H54 (cell line): ENCODE data around the gene RGS3.
A peak's percentile ranks its signal among the peaks of the same experiment; 100 is the strongest.

Experiments
- DNase-seq: peaks from one replicate; pipeline ENCODE4 v3.0.0; 2011; ENCODE audit warnings: low spot score, mixed read lengths; ENCODE audit not compliant: insufficient read length
- FAIRE-seq: peaks from 3 replicates; lab custom pipeline; 2011; peaks lifted over from hg19 to GRCh38; lab: Jason Lieb, UNC
- POLR2A ChIP-seq: IDR thresholded peaks from 2 replicates; pipeline ENCODE4 v1.6.1; 2011; ENCODE audit warnings: low read depth, mild to moderate bottlenecking, low read length

RGS3 gene

DNA sequence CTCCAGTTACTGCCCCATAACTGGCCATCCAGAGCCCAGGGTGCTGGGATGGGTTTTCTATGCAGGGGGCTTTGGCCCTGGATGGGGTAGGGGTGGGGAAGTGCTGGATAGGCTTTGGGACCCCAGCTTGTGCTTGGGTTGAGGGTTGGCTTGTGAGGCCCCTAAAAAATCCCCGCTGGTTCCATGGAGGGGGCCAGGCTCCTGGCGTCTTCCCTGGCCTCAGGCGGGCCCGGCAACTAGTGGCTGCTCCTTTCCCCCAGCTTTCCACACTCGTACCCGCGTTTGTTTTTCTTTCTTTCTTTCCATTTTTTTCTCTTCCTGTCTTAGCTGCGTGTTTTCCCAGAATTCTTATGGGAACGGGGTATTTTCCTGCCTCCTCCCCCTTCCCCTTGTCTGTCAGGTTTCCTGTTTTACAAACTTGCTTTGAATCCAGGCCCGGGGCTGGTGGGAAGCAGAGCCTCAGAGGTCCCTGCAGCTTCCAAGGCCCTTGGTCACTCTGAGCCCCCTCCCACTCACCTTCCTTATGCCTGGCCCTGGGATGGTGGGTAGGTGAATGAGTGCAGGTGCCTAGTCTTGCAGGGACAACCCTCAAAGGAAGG lies 40.2 kb downstream of the RGS3 start:
- TF ChIP-seq POLR2A = no peak
- DNase-seq (no peak), FAIRE-seq (no peak)

DNA sequence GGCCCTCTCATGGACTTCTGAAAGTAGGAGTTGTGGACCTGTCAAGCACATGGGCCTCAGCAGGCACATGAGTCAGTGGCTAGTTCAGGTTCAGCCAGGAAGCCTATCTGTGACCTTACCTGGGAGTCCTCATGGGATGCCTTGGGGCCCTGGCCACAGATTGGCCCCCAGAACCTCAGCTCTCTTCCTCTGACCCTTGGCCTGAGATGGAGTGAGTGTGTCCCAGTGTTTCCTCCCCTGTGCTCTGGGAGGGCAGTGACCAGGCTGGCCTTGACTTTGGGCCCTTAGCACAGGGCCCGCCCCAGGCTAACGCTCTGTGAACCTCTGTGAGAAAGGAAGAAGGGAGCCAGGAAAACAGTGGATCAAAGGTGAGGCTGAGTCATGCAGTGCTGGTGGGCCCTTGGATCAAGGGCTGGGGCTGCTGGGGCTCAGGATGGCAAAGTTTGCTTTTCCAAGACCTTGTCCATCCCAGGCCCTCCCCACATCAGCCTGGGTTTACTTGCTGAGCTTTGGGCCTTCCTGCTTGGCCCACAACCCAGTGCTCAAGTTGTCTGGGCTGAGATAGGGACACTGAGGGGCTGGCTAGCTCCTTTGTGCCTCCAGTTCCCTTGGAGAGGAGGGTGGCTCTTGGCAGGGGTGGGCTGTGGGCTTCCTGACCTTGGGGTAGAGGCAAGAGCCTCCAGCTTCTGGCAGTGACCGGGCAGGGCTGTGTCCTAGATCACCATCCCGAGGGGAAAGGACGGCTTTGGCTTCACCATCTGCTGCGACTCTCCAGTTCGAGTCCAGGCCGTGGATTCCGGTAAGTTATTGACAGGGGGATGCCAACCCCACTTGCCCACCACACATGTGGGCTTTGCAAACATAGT lies 41.4 kb downstream of the RGS3 start:
- no peak for DNase-seq
- no peak for TF ChIP-seq POLR2A
- no peak for FAIRE-seq

DNA sequence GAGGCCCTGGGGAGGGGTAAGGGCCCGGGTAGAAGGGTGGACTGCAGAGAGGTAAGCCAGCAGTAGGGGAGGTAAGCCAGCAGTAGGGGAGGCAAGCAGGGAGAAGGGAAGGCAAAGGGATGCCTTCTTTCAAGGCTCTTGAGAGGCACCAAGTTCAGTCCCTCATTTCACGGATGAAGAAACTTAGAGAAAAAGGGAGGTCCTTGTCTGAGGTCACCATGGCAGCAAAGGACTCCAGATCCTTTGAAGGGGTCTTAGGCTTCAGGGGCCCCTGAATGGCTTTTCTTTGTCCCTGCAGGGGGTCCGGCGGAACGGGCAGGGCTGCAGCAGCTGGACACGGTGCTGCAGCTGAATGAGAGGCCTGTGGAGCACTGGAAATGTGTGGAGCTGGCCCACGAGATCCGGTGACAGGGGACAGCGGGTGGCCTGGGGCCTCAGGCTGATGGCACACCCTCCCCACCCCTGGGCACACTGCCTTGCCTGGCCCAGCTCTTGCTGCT lies 42.6 kb downstream of the RGS3 start:
- DNase-seq (no peak), FAIRE-seq (no peak)
- no peak for TF ChIP-seq POLR2A

DNA sequence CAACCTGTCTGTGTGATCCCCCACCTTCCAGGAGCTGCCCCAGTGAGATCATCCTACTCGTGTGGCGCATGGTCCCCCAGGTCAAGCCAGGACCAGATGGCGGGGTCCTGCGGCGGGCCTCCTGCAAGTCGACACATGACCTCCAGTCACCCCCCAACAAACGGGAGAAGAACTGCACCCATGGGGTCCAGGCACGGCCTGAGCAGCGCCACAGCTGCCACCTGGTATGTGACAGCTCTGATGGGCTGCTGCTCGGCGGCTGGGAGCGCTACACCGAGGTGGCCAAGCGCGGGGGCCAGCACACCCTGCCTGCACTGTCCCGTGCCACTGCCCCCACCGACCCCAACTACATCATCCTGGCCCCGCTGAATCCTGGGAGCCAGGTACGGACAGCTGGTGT lies 43.7 kb downstream of the RGS3 start:
- TF ChIP-seq POLR2A = no peak
- FAIRE-seq = no peak
- no peak for DNase-seq

DNA sequence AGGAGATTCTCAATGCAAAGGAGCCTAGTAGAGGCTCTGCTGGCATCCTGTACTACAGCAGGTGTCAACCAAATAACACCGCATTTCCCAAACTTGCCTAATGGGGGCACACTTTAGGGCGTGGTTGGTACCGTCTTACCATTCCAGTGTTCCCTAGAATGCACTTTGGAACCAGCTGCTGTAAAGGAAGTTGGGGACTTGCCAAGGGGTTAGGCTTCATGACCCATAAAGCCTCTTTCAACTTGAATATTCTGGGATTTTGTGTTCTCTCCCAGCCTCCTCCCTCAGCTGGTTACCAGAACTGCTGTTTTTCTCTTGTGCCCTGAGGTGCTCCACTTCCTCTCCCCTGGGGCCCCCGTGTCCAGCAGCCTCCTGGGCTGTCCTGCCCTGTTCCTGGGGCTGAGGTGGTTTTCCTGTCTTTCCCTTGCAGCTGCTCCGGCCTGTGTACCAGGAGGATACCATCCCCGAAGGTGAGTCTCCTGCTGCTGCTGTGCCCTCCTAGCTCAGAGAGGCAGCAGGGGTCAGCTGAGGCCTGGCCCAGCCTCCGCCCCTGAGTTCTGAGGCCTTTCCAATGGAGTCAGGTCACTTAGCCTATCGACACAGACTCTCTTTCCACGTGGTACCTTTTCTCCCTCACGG lies 44.7 kb downstream of the RGS3 start:
- FAIRE-seq = peak; percentile 20
- no peak for TF ChIP-seq POLR2A

DNA sequence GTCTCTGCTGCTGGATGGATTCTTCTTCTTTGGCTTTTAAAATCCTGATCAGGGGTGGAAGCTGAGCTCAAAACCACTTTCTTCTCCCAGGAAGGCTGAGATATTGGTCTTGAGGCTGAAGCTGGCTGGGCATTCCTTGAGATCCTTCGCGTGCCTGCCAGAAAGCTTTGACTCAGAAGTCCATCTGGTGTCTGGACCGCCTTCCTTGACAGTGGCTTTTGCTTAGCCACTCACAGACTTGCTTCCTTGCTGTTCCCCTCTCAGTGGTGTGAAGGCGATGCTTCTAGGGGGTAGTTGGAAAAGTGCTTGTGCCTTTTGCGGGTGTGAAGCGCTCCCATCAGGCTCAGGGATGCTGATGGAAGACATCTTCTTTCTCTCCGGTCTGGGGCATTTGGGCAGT lies 45.9 kb downstream of the RGS3 start:
- no peak for TF ChIP-seq POLR2A
- DNase-seq (no peak), FAIRE-seq (peak; percentile 64)

More for the DNA sequence above, 44.7 kb downstream of the RGS3 start:
- DNase-seq = no peak

DNA sequence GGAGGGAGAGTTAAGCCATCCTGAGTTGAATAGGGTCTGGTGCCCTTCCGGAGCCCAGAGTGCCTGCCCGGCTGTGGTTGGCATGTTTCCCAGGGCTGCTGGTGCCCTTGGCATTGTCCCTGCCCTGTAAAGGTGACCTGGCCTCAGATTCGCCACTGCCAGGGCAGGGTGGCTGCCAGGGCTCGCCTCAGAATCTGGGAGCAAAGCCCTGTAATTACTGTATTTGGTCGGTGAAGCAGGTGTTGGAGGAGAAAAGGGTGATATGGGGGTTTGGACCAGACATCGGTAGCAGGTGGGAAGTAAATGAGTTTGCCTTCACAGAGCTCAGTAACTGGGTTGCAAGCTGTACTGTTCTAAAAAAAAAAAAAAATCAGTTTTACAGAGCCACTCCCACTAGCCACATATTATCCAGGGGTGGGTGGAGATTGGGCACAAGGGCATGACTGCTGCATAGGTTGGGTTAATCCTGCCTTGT lies 47.6 kb downstream of the RGS3 start:
- no peak for TF ChIP-seq POLR2A
- FAIRE-seq (no peak), DNase-seq (no peak)

DNA sequence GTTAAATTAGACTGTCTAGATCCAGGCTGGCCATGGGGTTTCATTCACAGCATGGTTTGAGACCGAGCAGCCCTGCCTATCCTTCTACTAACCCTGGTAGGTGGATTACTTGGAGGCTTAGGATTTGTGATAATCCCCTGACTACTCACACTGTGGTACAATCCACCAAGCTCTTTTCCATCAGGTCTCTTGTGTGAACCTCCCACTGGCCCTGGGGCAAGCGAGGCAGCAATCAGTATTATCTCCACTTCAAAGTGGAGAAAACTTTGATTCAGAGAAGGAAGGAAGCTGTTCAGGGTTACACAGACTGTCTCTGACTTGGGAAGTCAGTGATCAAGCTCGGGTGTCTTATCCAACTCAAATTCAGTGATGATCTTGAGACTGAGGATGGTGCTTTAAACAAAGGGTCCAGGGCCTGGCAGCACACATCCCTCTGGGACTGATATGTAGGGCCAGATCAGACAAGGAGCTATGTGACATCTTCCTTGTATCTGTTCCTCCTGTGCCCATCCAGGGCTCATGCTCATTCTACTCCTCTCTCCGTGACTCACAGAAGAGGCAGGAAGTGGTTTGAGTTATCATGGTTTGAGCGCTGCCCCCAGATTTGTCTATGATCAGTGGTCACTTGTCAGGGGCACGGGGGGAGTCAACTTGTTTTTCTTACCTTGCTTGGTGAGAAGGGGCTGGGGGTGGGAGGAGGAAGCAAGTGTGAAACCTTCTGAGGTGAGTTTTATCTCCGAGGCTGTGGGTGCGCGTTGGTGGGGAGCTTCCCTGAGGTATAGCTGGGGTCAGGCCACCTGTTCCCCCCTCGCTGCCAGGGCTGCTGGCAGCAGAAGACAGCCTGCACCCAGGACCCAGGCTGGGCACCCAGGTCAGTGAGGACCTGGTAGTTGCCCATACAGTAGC lies 48.6 kb downstream of the RGS3 start:
- peak; percentile 55 for FAIRE-seq
- peak; percentile 45 for DNase-seq
- TF ChIP-seq POLR2A = no peak

DNA sequence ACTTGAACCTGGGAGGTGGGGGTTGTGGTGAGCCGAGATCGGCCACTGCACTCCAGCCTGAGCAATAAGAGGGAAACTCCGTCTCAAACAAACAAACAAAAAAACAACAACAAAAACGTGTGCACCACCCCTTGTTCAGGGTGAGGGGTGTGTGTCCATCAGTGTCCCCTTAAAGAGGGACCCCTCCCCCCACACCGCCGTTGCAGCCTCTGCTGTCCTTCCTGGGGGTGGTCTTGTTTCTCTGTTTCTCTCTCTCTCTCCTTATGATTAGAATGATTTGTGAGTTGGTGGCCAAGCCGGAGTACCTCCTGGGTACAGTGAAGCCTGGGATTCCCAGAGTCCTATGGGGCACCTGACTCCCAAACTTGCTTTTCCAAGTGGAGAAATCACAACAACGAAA lies 49.6 kb downstream of the RGS3 start:
- FAIRE-seq = no peak
- no peak for TF ChIP-seq POLR2A
- DNase-seq = no peak

DNA sequence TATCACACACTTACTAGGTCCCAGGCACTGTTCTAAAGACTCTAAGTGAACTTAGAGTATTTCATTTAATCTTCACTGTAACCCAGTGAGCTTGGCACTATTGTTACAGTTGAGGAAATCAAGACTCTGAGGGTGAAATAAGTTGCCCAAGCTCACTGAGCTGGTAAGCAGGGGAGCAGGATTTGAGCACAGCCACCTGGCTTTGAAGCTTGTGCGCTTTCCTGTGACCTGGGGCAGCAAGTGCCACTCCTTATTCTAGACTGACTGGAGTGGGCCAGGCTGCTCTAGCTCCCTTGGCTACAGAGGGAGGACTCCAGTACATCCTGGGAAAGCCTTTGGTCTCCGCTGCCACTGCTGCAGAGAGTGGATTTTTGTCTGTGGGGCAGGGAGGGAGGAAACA lies 50.0 kb downstream of the RGS3 start:
- no peak for TF ChIP-seq POLR2A
- FAIRE-seq = no peak
- DNase-seq = no peak

DNA sequence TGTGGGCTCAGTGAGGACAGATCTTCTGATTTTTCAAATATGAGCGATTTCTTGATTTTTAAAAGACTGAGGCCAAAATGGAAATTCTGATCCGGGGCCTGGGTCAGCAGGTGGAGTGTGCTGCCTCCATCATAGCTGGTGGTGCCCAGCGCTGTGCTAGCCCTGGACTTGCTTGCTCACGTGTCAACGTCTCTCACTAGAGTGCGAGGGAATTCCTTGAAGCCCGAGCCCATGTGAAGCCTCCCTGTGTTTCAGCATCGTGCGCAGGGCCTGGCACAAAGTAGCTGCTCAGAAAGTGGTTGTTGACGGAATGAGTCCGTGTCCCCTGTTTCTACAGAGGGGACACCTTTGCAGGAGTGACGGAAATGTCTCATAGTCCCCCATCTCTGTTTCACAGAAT lies 50.5 kb downstream of the RGS3 start:
- no peak for TF ChIP-seq POLR2A
- DNase-seq = no peak
- FAIRE-seq = no peak

DNA sequence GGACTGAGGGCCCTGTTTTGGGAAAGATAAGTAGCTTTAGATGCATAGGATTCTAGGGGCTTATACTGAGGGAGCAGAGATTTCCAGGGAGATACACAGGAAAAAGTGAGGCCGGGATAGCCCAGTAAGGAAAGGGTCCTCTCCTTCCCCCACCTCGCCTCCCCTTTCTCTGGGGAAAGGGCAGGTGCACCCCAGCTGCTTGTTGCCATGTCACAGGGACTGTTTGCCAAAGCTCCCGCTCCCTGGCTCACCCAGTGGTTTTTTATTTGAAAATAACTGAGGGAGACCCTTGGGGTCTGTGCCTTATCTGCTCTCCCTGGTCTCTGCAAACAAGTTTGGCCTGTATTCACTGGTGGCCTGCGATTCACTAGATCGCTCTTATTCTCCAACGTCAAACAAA lies 51.2 kb downstream of the RGS3 start:
- no peak for DNase-seq
- TF ChIP-seq POLR2A = no peak
- no peak for FAIRE-seq

DNA sequence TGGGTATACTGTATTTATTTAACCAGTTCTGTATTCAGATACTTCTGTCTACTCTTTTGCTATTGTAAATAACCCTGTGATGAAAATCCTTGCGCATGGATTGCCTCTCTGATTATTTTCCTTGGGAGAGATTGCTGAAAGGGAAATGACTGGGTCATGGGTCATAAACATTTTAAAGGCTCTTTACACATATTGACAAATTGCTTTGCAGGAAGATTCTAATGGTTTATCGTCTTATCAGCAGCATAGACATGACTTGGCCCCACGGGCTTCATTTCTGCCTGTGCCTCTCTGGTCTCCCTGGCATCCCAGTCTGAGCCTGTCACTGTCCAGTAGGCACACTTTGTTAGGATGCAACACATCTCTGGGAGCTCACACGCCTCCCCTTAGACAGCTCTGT lies 52.3 kb downstream of the RGS3 start:
- no peak for FAIRE-seq

More for the DNA sequence above, 52.3 kb downstream of the RGS3 start:
- DNase-seq = no peak
- no peak for TF ChIP-seq POLR2A
